Endothelial cell of umbilical vein (primary cell): ENCODE measurements around the gene P2RY13. TPM values are rescaled to one million over a fixed set of nuclear protein-coding genes. Genes with fewer than 3 reads are reported as not detected.

Experiments used
- BruUV-seq: library from RNA; stranded (reverse); fragments of 400-500 nt; replicated peaks from 2 replicates; lab custom pipeline; 2021; lab: Mats Ljungman, UMichigan
- CTCF ChIA-PET: fragments of 300-600, 350-600 bp; sonication (Branson Sonifier 250); formaldehyde crosslinking; loops from one replicate; lab custom pipeline; 2021; ENCODE audit warnings: antibody characterized with exemption, inconsistent platforms; lab: Charles Lee
- POLR2A ChIA-PET: fragments of 300-600, 350-600 bp; sonication (Branson Sonifier 250); formaldehyde crosslinking; loops from one replicate; lab custom pipeline; 2021; ENCODE audit warnings: antibody characterized with exemption, inconsistent platforms; lab: Charles Lee
- DNase-seq: peaks from one replicate; pipeline ENCODE4 v3.0.0-alpha.2; 2011; ENCODE audit warnings: low read depth, low spot score
- FAIRE-seq: peaks from 2 replicates; lab custom pipeline; 2011; peaks lifted over from hg19 to GRCh38; lab: Jason Lieb, UNC
- H2AFZ ChIP-seq: 2 replicates; pipeline ENCODE4 v1.6.0; 2012; ENCODE audit warnings: low read depth, low read length, control low read depth, inconsistent platforms
- H3K27ac ChIP-seq: 2 replicates; pipeline ENCODE4 v1.5.1; 2011; ENCODE audit warnings: low read depth, mild to moderate bottlenecking, control low read depth, low read length, moderate library complexity; ENCODE audit not compliant: insufficient read depth
- H3K27me3 ChIP-seq, 2 experiments: 2 replicates each; pipeline versions ENCODE4 v1.6.0 to v1.6.1; 2011; ENCODE audit warnings: low read length in 2 of 2, mixed read lengths in 1 of 2; ENCODE audit not compliant: control insufficient read depth in 2 of 2, insufficient read depth in 2 of 2
- H3K36me3 ChIP-seq, 2 experiments: 2 replicates in 1 of 2; 3 replicates in 1 of 2; pipeline ENCODE4 v1.5.1; 2011; ENCODE audit warnings: low read length in 2 of 2, mild to moderate bottlenecking in 1 of 2, moderate library complexity in 1 of 2; ENCODE audit not compliant: control insufficient read depth in 2 of 2, insufficient read depth in 2 of 2; ENCODE audit errors: extremely low read depth in 1 of 2
- H3K4me1 ChIP-seq: 3 replicates; pipeline ENCODE4 v1.5.1; 2011; ENCODE audit warnings: mild to moderate bottlenecking, low read length; ENCODE audit not compliant: control insufficient read depth, insufficient read depth; ENCODE audit errors: extremely low read depth
- H3K4me2 ChIP-seq: 2 replicates; pipeline ENCODE4 v1.6.1; 2011; ENCODE audit warnings: low read length, control low read depth, mixed read lengths; ENCODE audit not compliant: insufficient read depth
- H3K4me3 ChIP-seq, 3 experiments: fragments of 200-600 bp in 1 of 3; sonication (generic), shearing (Covaris generic) in 1 of 3; replicated peaks in 1 of 3; 2 replicates each; pipeline ENCODE4 v1.5.1; 2011 to 2016; ENCODE audit warnings: control low read depth in 3 of 3, low read length in 3 of 3, mild to moderate bottlenecking in 2 of 3, inconsistent platforms in 1 of 3, low read depth in 1 of 3, moderate library complexity in 1 of 3; ENCODE audit not compliant: insufficient read depth in 1 of 3
- H3K79me2 ChIP-seq: 2 replicates; pipeline ENCODE4 v1.6.0; 2012; ENCODE audit warnings: low read length, inconsistent platforms; ENCODE audit not compliant: control insufficient read depth, insufficient read depth
- H3K9ac ChIP-seq: replicated peaks from 2 replicates; pipeline ENCODE3; 2011; ENCODE audit warnings: low read length, control low read depth; ENCODE audit not compliant: insufficient read depth; ENCODE audit errors: extremely low read depth
- H3K9me1 ChIP-seq: replicated peaks from 3 replicates; pipeline ENCODE4 v1.6.0; 2011; ENCODE audit warnings: mild to moderate bottlenecking, low read length; ENCODE audit not compliant: control insufficient read depth, insufficient read depth; ENCODE audit errors: extremely low read depth
- H3K9me3 ChIP-seq: replicated peaks from 2 replicates; pipeline ENCODE4 v1.5.1; 2012; ENCODE audit warnings: low read length, inconsistent platforms; ENCODE audit not compliant: control insufficient read depth, insufficient read depth
- H4K20me1 ChIP-seq: replicated peaks from 2 replicates; pipeline ENCODE3; 2011; ENCODE audit warnings: mild to moderate bottlenecking, low read length; ENCODE audit not compliant: control insufficient read depth, insufficient read depth; ENCODE audit errors: extremely low read depth
- CTCF ChIP-seq, 2 donors: IDR thresholded peaks; 1 replicate in 1 of 2; 2 replicates in 1 of 2; pipeline ENCODE4 v1.5.1; 2011; ENCODE audit warnings: low read length in 2 of 2, mild to moderate bottlenecking in 2 of 2, moderate library complexity in 2 of 2, control low read depth in 1 of 2, inconsistent platforms in 1 of 2, low read depth in 1 of 2; ENCODE audit not compliant: insufficient read depth in 1 of 2; ENCODE audit errors: extremely low read depth in 1 of 2
- EZH2 ChIP-seq: IDR thresholded peaks from 2 replicates; pipeline ENCODE4 v1.6.1; 2012; ENCODE audit warnings: borderline replicate concordance, low read depth, mild to moderate bottlenecking, moderate library complexity, low read length, inconsistent platforms; ENCODE audit not compliant: severe bottlenecking
- FOS ChIP-seq: IDR thresholded peaks from 2 replicates; pipeline ENCODE4 v1.6.1; 2011; ENCODE audit warnings: mild to moderate bottlenecking, low read length, moderate library complexity, borderline replicate concordance; ENCODE audit not compliant: insufficient read depth
- GATA2 ChIP-seq: IDR thresholded peaks from 2 replicates; pipeline ENCODE4 v1.7.0; 2011; ENCODE audit warnings: low read depth, mild to moderate bottlenecking, moderate library complexity, mixed read lengths, low read length; ENCODE audit not compliant: insufficient read length, insufficient read depth
- JUN ChIP-seq: IDR thresholded peaks from 2 replicates; pipeline ENCODE4 v1.6.1; 2011; ENCODE audit warnings: borderline replicate concordance, low read depth; ENCODE audit not compliant: insufficient read length, insufficient read depth
- MAX ChIP-seq: IDR thresholded peaks from 2 replicates; pipeline ENCODE4 v1.6.1; 2011; ENCODE audit not compliant: insufficient read depth, insufficient read length
- MYC ChIP-seq: IDR thresholded peaks from one replicate; pipeline ENCODE4 v1.6.1; 2011; ENCODE audit warnings: mild to moderate bottlenecking, low read depth, low read length
- POLR2A ChIP-seq: IDR thresholded peaks from 2 replicates; pipeline ENCODE4 v1.6.1; 2012; ENCODE audit warnings: low read depth, mild to moderate bottlenecking, control low read depth, low read length
- POLR2AphosphoS5 ChIP-seq: IDR thresholded peaks from 2 replicates; pipeline ENCODE4 v1.6.1; 2012; ENCODE audit warnings: low read depth, mild to moderate bottlenecking, control low read depth, low read length, moderate library complexity; ENCODE audit not compliant: insufficient read depth
- dilution Hi-C: fragments of 300-500 bp; cut with MboI; formaldehyde crosslinking; loops from one replicate; pipeline ENCODE4 v1.15.0; 2019; ENCODE audit warnings: low sequenced_read_pairs; ENCODE audit not compliant: extremely low pct_ligation_motif_present
- intact Hi-C: fragments of 100-400 bp; cut with micrococcal nuclease; formaldehyde crosslinking; loops from one replicate; pipeline ENCODE4 v1.10.0; 2022
- polyA plus RNA-seq, 4 experiments: library from polyadenylated mRNA; depleted of rRNA in 3 of 4; stranded (reverse) in 3 of 4; unstranded in 1 of 4; fragments of >200 nt; gene quantifications; 2 replicates each; pipeline versions ENCODE4 v1.2.1 to v1.2.3, GENCODE V29; 2011 to 2012; ENCODE audit warnings: missing spikeins in 1 of 4
- total RNA-seq: library from RNA; stranded (reverse); gene quantifications from 2 replicates; pipeline ENCODE4 v1.2.3, GENCODE V29; 2021

P2RY13 gene
- total and polyA plus RNA-seq, 2 donors (not counting 3 experiments of a cell fraction or from before 2014, with no cell fraction given), result not detected

- dilution Hi-C loops (no loop called here), intact Hi-C loops (no loop called here)
- no peak overlapping the region for H3K4me3 ChIP-seq
- H2AFZ ChIP-seq, result no peak overlapping the region
- DNase-seq (no peak), FAIRE-seq (no peak)
- no peaks in the 10 kb centered on the region for H4K20me1 ChIP-seq
- BruUV-seq, result no TSS peak
- no peak overlapping the region for H3K9ac ChIP-seq
- no peak for TF ChIP-seq GATA2
- no peak for TF ChIP-seq JUN
- TF ChIP-seq POLR2A, result no peak
- no peak for TF ChIP-seq POLR2AphosphoS5
- no peak for TF ChIP-seq EZH2
- TF ChIP-seq FOS, result no peak
- TF ChIP-seq MAX, result no peak
- TF ChIP-seq CTCF (IDR thresholded peaks at IDR 0.05; ENCODE audit: extremely low read depth in 1 of 2, insufficient read depth in 1 of 2, low read depth in 1 of 2, low read length in 2 of 2), result no peak
- TF ChIP-seq MYC, result no peak
- no peak overlapping the region for H3K4me2 ChIP-seq
- H3K36me3 ChIP-seq, result no peaks in the 10 kb centered on the region
- no peaks in the 10 kb centered on the region for H3K9me3 ChIP-seq
- H3K27me3 ChIP-seq, result peaks cover 4 to 6% of the 10 kb centered on the region in 2 experiments
- H3K79me2 ChIP-seq, result no peaks in the 10 kb centered on the region
- ChIA-PET CTCF (no interaction called here), POLR2A (no interaction called here)
- H3K27ac ChIP-seq, result no peak overlapping the region
- no peaks in the 10 kb centered on the region for H3K4me1 ChIP-seq
- no peaks in the 10 kb centered on the region for H3K9me1 ChIP-seq
Measured at GRCh38 chr3:151351648-151352047, 22.3 kb upstream of the P2RY13 start.
